ENCODE results near the gene KRT13. TPM values are rescaled to one million over a fixed set of nuclear protein-coding genes. Genes with fewer than 3 reads are reported as not detected.

KRT13 gene
- total RNA-seq, 4 donors from 2014 or later: 1.5 to 6.4 (median 3.0) TPM

DNA sequence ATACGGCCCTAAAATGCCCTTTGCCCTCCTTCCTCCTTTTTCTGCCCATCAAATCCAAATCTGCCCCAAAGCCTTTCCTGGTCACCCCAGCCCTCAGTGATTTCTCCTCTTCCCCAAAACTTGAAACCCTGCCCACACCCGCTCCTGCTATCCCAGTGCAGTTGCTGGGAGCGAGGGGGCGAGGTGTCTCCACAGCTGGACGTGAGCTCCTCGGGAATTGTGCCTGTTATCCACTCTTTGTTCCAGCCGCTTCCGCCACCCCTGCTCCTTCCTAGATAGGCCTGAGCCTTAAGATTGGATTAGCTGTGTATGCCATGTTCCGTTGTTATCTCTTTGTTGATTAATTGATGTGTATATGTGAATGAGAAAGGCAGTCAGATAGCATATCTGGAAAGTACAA lies 21.9 kb downstream of the KRT13 start:
- no peak for DNase-seq
- intact Hi-C loops (cut with DNase I; ENCODE audit: low total_unique reads): no loop called here
- TF ChIP-seq POLR2A (IDR thresholded peaks at IDR 0.05): no peak
- TF ChIP-seq CTCF (IDR thresholded peaks at IDR 0.05): no peak
- Histone ChIP-seq H3K9me3 (no peaks in the 10 kb centered on the region), H3K27me3 (no peaks in the 10 kb centered on the region), H3K36me3 (no peaks in the 10 kb centered on the region), H3K27ac (no peak overlapping the region), H3K4me3 (no peak overlapping the region), H3K4me1 (no peaks in the 10 kb centered on the region)

- no peaks in the 10 kb centered on the region for H3K27me3 ChIP-seq
- no peak for TF ChIP-seq CTCF (IDR thresholded peaks at IDR 0.05)
- no peak for TF ChIP-seq POLR2A (IDR thresholded peaks at IDR 0.05)
- H3K9me3 ChIP-seq: no peaks in the 10 kb centered on the region
- DNase-seq: no peak
- H3K4me1 ChIP-seq: no peaks in the 10 kb centered on the region
- no peak within 1 kb of the TSS for H3K4me3 ChIP-seq
- intact Hi-C loops (cut with DNase I; ENCODE audit: low total_unique reads): no loop called here
- H3K36me3 ChIP-seq: no peaks in the 10 kb centered on the region
- no peak within 1 kb of the TSS for H3K27ac ChIP-seq
Observed at GRCh38 chr17:41481036-41481435, 24.4 kb downstream of the KRT13 start, which contains the start of gene KRT35. KRT35 (minus strand) TSS chr17:41481151; CDS start chr17:41481097, 54 bp downstream.

GRCh38 chr17:41480581-41480980 lies 24.8 kb downstream of the KRT13 start:
- no peaks in the 10 kb centered on the region for H3K4me1 ChIP-seq
- no peaks in the 10 kb centered on the region for H3K27me3 ChIP-seq
- no peaks in the 10 kb centered on the region for H3K9me3 ChIP-seq
- no peak for TF ChIP-seq POLR2A (IDR thresholded peaks at IDR 0.05)
- TF ChIP-seq CTCF (IDR thresholded peaks at IDR 0.05): no peak
- intact Hi-C loops (cut with DNase I; ENCODE audit: low total_unique reads): no loop called here
- no peak overlapping the region for H3K4me3 ChIP-seq
- DNase-seq: no peak
- H3K27ac ChIP-seq: no peak overlapping the region
- no peaks in the 10 kb centered on the region for H3K36me3 ChIP-seq

DNA sequence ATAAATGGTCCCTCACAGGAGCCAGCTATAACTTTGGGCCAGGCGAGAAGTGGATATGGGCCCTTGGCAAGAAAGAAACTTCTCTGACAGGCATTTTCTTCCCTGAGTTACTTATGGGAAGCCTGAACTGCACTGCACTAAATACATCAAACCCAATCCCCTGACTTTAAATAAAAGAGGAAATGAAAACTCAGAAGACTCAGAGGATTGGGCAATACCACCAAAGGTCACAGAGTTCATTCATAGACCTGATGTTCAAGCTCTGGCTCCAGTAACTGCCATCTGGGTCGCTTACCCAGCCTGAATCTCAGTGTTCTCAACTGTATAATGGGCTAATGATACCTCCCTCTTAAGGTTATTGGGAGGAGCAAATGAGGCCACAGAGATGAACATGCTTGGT lies 25.3 kb downstream of the KRT13 start:
- intact Hi-C loops (cut with DNase I; ENCODE audit: low total_unique reads): no loop called here
- no peak overlapping the region for H3K4me3 ChIP-seq
- H3K4me1 ChIP-seq: no peaks in the 10 kb centered on the region
- no peak for TF ChIP-seq CTCF (IDR thresholded peaks at IDR 0.05)
- TF ChIP-seq POLR2A (IDR thresholded peaks at IDR 0.05): no peak
- H3K9me3 ChIP-seq: no peaks in the 10 kb centered on the region
- no peaks in the 10 kb centered on the region for H3K27me3 ChIP-seq
- H3K36me3 ChIP-seq: no peaks in the 10 kb centered on the region
- no peak for DNase-seq
- H3K27ac ChIP-seq: no peak overlapping the region

DNA sequence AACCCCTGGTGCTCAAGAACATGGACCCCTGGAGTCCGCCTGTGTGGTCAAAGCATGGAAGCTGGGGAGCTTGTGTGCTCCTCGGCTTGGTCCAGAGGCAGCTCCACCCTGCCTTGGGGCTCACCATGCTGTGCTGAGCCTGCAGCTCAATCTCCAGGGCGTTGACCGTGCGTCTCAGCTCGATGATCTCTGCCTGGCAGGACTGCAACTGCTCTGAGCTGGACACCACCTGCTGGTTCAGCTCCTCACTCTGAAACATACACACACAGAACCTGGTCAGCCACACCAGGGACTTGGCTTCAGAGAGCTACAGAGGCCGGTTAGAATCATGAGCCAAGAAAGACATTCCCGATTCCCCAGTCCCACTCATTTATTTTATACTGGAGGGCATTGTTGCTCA lies 27.2 kb downstream of the KRT13 start:
- no peaks in the 10 kb centered on the region for H3K9me3 ChIP-seq
- no peak overlapping the region for H3K4me3 ChIP-seq
- no peak overlapping the region for H3K27ac ChIP-seq
- no peaks in the 10 kb centered on the region for H3K36me3 ChIP-seq
- TF ChIP-seq POLR2A (IDR thresholded peaks at IDR 0.05) (no peak), CTCF (IDR thresholded peaks at IDR 0.05) (no peak)
- intact Hi-C loops (cut with DNase I; ENCODE audit: low total_unique reads): no loop called here
- H3K27me3 ChIP-seq: no peaks in the 10 kb centered on the region
- H3K4me1 ChIP-seq: no peaks in the 10 kb centered on the region
- no peak for DNase-seq

All from uterus (tissue), 4 donors.